Gastrocnemius medialis (tissue), 4 donors: ENCODE measurements around the gene UBE4B.

Experiments
- POLR2A ChIP-seq, 2 donors: fragments of 450-650 bp; IDR thresholded peaks; one replicate each; pipeline ENCODE4 v1.6.1; 2017; ENCODE audit warnings: antibody characterized with exemption in 2 of 2, mild to moderate bottlenecking in 2 of 2, moderate library complexity in 2 of 2
- TF ChIP-seq, protein P1 (sequence below), 5 experiments: fragments of 450-650 bp in 3 of 5; fragments of 200-600 bp in 2 of 5; sonication (generic) in 2 of 5; IDR thresholded peaks in 4 of 5; conservative IDR thresholded peaks in 1 of 5; 1 replicate in 4 of 5; 2 replicates in 1 of 5; pipeline ENCODE4 v1.5.1; 2016 to 2019; ENCODE audit warnings: antibody characterized with exemption in 5 of 5, mild to moderate bottlenecking in 3 of 5, moderate library complexity in 3 of 5

DNA sequence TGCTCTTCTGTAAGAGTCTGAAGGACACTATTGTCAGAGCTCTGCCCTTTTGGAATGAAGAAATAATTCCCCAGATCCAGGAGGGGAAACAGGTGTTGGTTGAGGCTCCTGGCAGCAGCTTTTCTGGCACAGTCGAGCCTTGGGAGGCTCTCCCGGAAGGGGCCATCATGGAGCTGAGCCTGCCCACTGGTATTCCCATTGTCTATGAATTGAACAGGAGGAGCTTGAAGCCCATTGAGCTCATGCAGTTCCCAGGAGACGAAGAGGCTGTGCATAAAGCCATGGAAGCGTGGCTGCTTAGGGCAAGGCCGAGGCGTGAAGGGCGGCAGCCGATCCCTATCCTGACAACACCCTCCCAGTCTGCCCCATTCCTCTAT lies 26.6 kb downstream of the UBE4B start:
- TF ChIP-seq, protein P1, sequence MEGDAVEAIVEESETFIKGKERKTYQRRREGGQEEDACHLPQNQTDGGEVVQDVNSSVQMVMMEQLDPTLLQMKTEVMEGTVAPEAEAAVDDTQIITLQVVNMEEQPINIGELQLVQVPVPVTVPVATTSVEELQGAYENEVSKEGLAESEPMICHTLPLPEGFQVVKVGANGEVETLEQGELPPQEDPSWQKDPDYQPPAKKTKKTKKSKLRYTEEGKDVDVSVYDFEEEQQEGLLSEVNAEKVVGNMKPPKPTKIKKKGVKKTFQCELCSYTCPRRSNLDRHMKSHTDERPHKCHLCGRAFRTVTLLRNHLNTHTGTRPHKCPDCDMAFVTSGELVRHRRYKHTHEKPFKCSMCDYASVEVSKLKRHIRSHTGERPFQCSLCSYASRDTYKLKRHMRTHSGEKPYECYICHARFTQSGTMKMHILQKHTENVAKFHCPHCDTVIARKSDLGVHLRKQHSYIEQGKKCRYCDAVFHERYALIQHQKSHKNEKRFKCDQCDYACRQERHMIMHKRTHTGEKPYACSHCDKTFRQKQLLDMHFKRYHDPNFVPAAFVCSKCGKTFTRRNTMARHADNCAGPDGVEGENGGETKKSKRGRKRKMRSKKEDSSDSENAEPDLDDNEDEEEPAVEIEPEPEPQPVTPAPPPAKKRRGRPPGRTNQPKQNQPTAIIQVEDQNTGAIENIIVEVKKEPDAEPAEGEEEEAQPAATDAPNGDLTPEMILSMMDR (IDR thresholded peaks at IDR 0.05 in 4 of 5, conservative IDR thresholded peaks at IDR 0.05 in 1 of 5): no peak
- TF ChIP-seq POLR2A (IDR thresholded peaks at IDR 0.05): no peak
